OCI-LY7 (cell line): ENCODE measurements around the gene DOCK1.

Experiments used
- EZH2phosphoT487 ChIP-seq: fragments of 200-600 bp; sonication (generic); IDR thresholded peaks from 2 replicates; pipeline ENCODE4 v1.6.1; 2018; ENCODE audit warnings: low read depth, borderline replicate concordance, mild to moderate bottlenecking, mixed run types, antibody characterized with exemption, low read length, moderate library complexity, mixed read lengths
- TF ChIP-seq, protein P1 (sequence below): fragments of 200-600 bp; sonication (generic); conservative IDR thresholded peaks from 2 replicates; pipeline ENCODE4 v1.5.1; 2014; ENCODE audit warnings: mild to moderate bottlenecking, antibody characterized with exemption, low read length, moderate library complexity, mixed read lengths

GRCh38 chr10:127067542-127068194 lies 162.4 kb downstream of the DOCK1 start:
- TF ChIP-seq, protein P1, sequence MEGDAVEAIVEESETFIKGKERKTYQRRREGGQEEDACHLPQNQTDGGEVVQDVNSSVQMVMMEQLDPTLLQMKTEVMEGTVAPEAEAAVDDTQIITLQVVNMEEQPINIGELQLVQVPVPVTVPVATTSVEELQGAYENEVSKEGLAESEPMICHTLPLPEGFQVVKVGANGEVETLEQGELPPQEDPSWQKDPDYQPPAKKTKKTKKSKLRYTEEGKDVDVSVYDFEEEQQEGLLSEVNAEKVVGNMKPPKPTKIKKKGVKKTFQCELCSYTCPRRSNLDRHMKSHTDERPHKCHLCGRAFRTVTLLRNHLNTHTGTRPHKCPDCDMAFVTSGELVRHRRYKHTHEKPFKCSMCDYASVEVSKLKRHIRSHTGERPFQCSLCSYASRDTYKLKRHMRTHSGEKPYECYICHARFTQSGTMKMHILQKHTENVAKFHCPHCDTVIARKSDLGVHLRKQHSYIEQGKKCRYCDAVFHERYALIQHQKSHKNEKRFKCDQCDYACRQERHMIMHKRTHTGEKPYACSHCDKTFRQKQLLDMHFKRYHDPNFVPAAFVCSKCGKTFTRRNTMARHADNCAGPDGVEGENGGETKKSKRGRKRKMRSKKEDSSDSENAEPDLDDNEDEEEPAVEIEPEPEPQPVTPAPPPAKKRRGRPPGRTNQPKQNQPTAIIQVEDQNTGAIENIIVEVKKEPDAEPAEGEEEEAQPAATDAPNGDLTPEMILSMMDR: no peak
- TF ChIP-seq EZH2phosphoT487: no peak
